GM18502 (cell line): ENCODE data around the gene CCL4.
A peak's percentile ranks its signal among the peaks of the same experiment; 100 is the strongest.
"Not testable (repeated sequence)": the region's sequence is repeated elsewhere in the genome, so short reads cannot be mapped to it uniquely, and the experiment has no call there.

ENCODE experiments used
- ATAC-seq: cut with Tn5 transposase; IDR thresholded peaks from one replicate; pipeline ENCODE4 v1.9.1; 2021; ENCODE audit warnings: mild to moderate bottlenecking; ENCODE audit not compliant: unreplicated experiment, poor library complexity

The CCL4 gene

DNA sequence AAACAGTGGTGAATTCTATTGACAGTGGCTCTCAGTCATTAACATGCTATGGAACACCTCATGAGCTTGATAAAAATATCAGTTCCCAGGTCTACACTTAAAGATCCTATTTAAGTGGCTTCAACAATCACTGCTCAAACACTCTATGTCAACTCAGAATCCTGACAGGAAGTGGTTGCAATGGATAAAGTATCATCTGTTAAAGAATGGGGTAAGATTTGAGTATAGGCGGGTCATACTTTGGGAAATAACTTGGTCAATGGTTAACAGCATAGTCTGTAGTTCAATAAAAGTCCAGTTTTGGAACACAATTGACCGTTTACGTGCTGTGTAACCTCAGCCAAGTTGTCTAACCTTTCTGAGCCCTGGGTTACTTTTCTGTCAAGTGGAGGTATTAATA is 16.2 kb upstream of the CCL4 start:
- ATAC-seq, result not testable (repeated sequence)

DNA sequence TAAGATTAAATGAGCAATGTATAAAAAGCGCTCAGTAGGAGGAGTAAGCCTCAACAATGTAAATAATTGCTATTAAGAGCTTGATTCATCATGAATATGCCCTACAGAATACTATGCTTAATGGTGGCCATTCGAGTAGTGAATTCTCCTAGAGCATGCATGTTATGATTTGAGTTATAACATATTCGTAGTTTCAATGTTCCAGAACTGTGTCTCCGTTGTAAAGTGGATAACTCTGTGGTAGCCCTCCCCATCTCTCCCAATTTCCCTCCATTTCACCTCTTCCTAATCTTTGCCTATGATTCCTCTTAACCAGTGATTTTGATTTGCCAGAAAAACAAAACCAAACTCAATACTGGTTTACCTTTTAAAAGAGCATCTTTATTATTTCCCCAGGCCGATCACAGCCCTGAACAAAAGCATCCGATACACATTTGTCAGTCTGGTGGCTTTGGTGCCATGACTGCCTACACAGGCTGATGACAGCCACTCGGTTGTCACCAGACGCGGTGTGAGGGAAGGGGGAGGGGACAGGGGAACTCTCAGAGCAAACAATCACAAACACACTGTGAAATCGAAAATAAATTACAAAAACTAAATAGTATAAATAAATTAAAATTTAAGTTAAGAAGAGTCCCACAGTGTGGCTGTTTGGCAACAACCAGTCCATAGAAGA is 15.6 kb upstream of the CCL4 start:
- not testable (repeated sequence) for ATAC-seq

DNA sequence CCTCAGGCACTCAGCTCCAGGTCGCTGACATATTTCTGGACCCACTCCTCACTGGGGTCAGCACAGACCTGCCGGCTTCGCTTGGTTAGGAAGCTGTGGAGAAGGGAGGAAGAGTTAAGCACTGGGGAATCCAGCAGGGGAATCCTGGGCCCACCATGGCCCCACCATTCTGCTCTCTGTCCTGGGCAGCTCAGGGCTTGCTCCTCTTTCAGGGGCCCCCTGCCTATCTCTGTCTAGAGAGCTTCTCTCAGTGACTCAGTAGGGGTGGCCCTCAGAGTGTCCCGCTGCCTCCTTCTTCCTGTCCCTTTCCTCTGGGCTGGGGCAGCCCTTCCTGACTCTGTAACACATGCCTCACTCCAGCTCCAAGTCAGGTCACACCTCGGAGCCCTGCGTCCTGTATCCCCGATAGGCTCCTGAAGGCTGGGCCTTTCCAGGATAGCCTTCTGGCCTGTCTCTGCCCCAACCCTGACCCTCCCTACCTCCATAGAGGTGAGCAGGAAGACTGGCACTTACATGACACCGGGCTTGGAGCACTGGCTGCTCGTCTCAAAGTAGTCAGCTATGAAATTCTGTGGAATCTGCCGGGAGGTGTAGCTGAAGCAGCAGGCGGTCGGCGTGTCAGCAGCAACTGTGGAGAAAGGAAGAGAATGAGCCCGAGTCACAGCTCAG is 14.8 kb upstream of the CCL4 start:
- no peak for ATAC-seq

DNA sequence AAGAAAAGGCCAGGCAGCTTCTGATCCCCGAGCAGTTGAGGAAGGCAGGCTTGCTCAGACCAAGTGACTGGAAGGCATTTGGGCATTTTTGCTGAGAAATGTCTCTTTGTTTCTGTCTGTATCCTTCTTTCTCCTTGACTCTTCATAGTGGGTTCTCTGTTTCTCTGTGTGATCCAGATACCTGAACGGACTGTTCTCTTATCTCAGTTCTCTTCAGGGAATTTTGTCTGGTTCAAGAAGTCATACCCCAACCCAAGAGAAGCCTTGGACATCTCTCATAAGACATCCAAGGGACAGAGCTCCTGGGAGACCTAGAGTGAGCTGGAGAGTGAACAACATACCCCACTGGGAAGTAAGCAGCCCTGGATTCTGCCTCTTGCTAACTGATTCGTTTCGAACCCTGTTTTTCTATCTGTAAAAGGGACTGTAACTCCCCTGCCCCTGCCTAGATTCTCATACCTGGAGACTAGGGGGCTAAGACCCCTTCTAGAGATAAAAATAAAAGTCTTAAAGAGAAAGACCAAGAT is 14.2 kb upstream of the CCL4 start:
- peak; percentile 2 for ATAC-seq

DNA sequence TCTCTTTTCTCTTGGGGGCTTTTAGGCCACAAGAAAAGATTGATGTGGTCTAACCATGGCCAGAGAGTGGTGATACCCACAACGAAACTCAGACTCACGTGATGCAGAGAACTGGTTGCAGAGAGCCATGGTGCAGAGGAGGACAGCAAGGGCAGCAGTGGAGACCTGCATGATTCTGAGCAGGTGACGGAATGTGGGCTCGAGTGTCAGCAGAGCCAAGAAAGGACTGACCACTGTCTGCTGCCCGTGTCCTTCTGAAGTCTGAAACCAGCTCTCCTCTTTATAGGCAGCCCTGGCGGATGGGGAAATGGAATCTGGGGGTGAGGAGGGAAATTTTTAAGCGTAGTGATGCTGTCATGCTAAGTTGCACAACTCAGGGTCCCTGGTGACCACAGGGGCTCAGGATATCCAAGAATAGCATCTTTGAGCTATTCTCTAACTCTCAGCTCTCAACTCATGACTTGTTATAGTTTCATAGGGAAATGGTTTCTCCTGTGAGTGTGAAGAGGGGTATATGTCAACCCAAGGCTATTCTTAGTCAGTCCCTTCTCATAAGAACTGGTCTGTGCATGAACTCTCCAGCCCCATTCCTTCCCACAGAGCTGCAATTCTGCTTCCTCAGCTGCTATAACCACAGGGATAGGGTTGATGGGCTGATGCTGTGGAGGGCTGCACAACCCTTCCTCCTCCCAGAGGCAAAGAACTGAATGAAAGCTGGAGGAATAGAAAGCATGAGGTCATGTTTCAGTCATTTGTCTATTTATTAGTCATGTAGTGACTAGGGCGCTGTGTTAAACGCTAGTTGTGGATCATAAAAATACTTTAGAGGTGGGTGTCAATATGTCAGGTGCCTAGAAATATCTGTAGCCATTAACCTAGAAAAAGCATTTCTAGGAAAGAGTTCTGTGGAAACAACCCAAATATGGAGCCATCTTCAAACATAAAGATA is 13.5 kb upstream of the CCL4 start, which contains the start of gene CCL3:
Gene CCL3, minus strand, starts transcription at position 256 of the 949 bp plus-strand sequence. Its CDS starts 85 bp downstream, at position 171.
- peak; percentile 67 for ATAC-seq

DNA sequence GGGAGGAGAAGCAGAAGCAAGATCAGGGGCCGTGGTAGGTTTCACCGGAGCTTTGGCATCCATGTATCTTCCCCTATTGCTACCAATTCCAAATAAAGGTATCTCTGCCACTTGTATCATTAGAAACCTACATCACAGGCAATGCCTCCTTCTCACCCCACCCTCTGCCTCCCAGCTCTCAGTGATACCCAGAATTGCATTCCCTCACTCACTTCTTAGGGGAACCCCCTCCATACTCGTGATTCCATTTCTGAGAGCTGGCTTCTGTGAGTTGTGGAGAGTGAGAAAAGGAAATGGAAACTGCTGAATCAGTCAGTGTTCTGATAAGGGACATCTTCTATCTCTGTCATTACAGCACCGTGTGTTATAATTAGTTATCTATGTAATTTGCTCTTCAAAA is 11.4 kb upstream of the CCL4 start:
- peak; percentile 21 for ATAC-seq

DNA sequence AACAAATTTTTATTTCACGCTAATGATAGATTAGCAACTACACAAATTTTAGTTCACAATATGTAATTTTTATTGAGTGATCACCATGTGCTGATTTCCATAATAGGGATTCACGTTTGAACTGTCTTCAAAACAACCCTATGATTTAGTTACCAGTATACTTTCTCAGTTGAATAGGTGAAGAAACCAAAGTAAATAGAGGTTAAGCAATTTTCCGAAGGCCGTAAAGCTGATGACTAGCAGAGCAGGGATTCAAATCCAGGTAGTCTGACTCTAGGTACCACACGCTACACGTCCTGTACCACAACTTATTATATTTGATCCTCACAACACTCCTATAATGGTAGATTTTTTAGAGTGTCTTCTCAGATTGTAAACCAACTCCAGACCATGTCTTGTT is 10.9 kb upstream of the CCL4 start:
- ATAC-seq, result not testable (repeated sequence)

DNA sequence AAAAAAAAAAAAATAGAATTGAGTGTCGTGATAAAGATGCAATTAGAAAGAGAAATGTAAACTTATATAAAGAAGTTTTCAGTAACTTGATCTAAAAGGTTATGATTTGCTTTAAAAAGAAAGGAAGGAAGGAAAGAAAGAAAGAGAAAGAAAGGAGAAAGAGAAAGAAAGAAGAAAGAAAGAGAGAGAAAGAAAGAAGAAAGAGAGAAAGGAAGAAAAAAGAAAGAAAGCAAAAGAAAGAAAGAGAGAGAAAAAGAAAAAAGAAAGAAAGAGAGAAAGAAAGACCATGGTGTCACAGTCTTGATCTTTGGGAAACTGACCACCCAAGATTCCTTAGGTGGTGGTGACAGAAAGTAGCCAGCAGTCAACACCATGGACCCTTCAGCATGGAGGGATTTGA is 9.4 kb upstream of the CCL4 start:
- no peak for ATAC-seq

DNA sequence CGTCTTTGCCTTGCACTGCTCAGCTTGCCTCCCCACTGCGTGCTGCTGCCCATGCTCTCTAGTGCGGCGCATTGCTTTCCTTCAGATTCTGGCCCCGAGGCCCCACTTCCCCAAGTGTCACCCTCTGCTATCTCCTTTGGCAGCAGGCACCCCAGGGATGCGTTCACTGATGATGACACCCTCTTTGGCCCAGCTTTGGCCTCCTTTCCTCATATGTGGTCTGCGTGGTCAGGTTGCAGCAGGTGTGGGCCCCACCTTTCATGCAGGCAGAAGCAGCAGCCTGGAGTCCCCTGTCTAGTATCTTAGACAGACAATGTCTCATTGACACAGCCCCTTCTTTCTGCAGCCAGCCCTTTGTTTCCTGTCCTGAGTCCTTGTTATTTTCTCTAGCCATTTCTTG is 8.9 kb upstream of the CCL4 start:
- no peak for ATAC-seq

DNA sequence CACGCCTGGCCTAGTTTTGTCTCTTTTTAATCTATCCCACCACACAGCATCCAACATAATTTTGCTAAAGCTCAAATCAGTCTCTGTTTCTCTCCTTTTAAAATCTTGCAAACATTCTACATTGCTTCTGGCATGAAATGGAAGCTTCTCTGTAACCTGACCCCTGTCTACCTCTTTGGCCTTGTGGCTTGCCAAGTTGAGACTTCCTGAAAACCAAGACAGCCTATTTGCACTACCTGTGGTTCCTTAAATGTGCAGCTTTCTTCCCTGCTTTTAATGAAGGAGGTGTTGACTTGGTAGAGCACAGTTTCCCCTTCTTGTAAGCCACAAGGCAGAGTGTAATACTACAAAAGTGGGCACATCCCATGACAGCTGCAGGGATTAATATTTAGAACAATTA is 7.6 kb upstream of the CCL4 start:
- ATAC-seq, result no peak

DNA sequence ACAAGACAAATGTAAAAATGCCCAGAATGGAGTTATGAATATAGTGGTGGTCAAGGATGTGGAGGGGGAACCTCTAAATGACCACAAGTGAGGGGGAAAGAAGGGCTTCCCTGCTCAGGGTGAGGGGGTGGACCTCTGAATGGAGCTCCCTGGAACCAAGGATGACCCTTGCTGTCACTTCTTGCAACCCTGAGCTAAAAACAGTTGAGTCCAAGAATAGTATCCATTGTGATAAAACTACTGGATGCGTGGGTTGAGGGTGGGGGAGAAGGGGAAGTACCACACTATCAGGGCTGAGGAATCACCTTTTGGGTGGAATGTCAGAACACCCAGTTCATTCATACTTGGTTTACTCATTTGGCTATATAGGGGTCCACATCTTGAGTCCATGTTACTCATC is 4.6 kb upstream of the CCL4 start:
- ATAC-seq, result not testable (repeated sequence)

DNA sequence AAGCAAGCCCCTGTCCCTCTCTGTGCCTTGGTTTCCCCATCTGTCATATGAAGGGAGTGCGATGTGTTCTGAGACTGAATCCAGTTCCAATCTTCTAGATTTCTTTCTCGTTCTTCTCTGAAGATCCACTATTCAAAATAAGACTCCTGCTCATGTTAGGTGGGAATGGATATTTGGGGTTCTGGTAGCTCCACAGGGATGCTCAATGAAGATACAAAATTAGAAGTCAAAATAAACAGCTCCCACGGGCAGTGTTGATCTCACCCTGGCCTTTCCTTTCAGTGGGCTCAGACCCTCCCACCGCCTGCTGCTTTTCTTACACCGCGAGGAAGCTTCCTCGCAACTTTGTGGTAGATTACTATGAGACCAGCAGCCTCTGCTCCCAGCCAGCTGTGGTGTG is 619 bp downstream of the CCL4 start:
- not testable (repeated sequence) for ATAC-seq

DNA sequence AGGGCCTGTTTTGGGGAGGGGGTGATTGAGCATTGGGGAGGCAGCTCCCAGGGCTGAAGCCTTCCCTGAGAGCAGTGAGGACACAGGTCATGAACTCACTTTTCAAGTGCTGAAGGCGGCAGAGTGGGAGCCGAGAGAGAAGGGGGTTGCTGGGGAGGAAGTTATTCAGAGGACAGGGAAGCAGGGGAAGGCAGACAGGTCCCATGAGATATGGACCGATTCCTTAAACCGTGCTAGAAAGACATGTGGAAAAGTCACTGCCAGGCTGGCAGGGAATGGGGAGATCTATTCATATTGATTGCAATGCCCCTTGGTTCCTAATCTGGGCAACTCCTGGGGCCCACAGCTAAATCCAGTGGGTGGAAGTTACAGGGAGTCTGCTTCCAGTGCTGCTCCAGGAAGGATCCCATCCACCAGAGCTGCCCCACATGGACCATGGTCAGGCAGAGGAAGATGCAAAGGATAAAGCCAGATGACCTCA is 1.1 kb downstream of the CCL4 start:
- ATAC-seq, result no peak

DNA sequence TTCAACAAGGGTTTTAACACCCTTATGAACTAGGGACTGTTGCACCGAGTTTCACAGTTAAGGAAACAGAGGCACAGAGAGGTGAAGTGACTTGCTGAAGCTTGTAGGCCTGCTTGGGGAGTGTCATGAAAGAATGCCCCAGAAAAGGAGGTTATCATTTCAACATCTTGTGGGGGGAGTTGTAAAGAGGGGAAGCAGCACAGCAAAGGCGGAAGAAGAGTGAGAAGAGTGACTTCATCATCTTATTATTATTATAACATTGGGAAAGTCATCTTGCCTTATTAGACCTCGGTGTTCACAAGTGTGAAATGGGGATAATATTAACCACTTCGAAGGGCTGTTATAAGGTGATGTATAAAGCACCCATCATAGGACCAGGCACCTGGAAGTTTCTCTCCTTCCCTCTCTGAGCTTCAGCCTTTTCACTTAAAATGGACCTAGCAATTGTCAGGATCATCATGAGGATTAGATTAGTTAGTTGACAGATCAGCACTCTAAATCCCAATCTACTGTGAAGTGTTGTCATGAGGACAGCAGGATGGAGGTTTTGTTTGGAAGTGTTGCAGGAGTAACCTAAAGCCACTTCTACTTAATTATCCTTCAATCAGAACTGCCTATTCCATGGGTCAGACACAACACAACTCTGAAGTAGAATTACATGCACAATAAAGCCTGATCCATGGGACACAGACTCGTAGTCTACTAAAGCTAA is 2.3 kb downstream of the CCL4 start:
- no peak for ATAC-seq

DNA sequence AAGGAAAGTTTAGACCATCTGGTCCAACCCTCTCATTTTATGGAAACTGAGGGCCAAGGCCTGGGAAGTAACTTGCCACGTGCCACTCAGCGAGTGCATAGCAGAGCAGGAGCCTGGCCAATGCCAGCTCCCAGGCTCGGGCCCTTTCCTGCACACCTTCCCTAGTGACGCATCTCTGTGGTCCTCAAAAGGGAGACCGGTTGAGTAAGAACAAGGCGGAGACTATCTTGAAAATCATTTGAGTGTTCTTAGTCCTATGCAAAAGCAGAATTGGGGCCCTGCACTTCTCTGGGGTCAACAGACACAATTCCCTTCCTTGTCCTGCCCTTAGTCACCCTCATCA is 2.8 kb downstream of the CCL4 start:
- no peak for ATAC-seq

DNA sequence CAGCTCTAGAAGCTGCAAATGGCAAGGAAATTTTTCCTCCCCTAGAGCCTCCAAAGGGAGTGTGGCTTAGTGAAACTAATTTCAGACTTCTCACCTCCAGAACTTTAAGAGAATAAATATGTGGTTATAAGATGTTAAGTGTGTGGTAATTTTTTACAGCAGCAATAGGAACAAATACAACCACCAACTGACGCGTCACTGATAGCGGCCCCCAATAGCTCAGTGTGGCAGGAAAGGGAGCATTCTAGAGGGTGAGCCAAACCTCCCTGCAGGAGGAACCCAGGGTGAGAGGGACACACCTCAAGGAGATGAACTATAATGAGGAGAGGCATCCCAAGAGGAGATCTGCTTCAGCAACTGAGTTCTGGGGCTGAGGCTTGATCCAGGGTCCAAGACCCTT is 4.0 kb downstream of the CCL4 start:
- no peak for ATAC-seq

DNA sequence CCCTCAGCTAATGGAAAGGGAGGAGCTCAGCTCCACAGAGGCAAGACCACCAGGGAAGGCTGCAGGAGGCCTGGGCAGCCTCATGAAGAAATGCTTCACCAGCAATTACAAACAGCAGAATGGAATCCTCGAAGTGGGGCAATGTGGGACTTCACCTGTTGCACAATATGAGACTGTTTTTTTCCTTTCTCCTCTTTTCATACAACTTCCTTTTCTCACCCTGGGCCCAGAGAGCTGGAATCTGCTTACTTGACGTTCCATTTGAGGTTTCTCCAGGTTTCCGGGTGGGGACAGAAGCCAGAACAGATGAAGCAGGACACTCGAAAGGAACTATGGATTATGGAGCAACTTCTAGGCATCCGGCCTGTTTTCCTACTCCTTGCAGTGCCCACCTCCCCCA is 4.6 kb downstream of the CCL4 start:
- not testable (repeated sequence) for ATAC-seq

DNA sequence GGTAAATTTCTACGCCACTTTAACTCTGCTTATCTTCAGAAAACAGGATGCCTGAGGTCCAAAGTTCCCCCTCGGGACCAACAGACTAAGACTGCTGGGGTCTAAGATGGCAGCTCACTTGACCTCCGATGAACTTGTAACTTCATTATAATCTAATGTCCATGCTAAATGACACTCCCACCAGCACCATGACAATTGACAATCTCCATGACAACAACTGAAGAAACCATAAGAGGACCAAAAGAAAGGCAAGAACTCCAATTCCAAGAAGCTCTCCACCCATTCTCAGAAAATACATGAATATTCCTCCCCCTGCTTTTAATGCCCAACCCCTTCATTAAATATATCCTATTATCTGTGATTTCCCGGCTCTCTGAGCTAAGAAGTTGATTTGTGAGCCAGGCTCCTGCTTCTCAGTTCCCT is 7.5 kb downstream of the CCL4 start:
- no peak for ATAC-seq

DNA sequence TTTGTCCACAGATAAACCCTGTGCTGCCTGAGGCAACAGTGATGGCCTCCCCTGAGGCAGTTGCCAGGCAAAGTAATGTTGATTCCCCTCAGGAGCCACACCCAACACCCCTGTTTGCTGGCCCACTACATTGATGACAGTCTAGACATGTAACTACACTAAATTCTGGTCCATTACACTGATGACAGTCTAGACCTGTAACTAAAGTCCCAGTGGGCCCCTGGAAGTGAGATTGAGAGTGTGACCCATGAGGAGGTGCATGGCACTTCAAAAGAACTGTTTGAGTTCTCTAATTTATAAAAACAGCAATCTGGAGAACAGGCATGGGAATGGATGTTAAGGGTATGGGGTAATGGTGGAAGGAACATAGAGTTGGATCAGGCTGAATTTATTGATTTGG is 8.9 kb downstream of the CCL4 start:
- ATAC-seq, result no peak

DNA sequence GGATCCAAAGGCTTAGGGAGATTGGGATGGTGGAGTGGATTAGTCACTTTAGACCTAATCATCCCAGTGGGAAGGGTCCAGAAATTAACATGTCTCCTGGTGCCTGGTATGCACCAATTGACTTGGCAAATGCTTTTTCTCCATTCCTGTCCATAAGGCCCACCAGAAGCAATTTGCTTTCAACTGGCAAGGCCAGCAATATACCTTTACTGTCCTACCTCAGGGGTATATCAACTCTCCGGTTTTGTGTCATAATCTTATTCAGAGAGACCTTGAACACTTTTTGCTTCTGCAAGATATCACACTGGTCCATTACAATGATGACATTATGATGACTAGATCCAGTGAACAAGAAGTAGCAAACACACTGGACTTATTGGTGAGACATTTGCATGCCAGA is 9.5 kb downstream of the CCL4 start:
- ATAC-seq, result not testable (repeated sequence)
